SK-N-SH treated with all-trans-retinoic acid at 6 μM for 48 hours (cell line): ENCODE data around the gene MRPL36.

Experiments
- ATAC-seq: fragments of 200-7000 bp; cut with Tn5 transposase; 3 replicates; pipeline ENCODE4 v1.9.1; 2020; ENCODE audit warnings: mild to moderate bottlenecking, moderate library complexity
- ARNTL ChIP-seq: fragments of 450-650 bp; formaldehyde crosslinking; IDR thresholded peaks from 2 replicates; pipeline ENCODE4 v1.5.0; 2020; ENCODE audit warnings: low read depth, mild to moderate bottlenecking, moderate library complexity, borderline replicate concordance
- BACH2 ChIP-seq: fragments of 250-450 bp; sonication (Bioruptor Pico); IDR thresholded peaks from 2 replicates; pipeline ENCODE4 v1.9.0; 2021; ENCODE audit warnings: mild to moderate bottlenecking, borderline replicate concordance
- CSDC2 ChIP-seq: fragments of 250-450 bp; sonication (Bioruptor Pico); IDR thresholded peaks from 2 replicates; pipeline ENCODE4 v1.5.0; 2020; ENCODE audit warnings: mild to moderate bottlenecking, moderate library complexity
- CSRNP3 ChIP-seq: fragments of 250-450 bp; sonication (Bioruptor Pico); IDR thresholded peaks from 2 replicates; pipeline ENCODE4 v1.5.1; 2021; ENCODE audit warnings: mild to moderate bottlenecking, moderate library complexity
- ESRRG ChIP-seq: fragments of 250-450 bp; sonication (Bioruptor Pico); IDR thresholded peaks from 2 replicates; pipeline ENCODE4 v1.6.1; 2021; ENCODE audit warnings: mild to moderate bottlenecking
- GLIS3 ChIP-seq: fragments of 250-450 bp; sonication (Bioruptor Pico); IDR thresholded peaks from 2 replicates; pipeline ENCODE4 v1.5.0; 2020; ENCODE audit warnings: mild to moderate bottlenecking, moderate library complexity
- ISL1 ChIP-seq: fragments of 250-450 bp; sonication (Bioruptor Pico); IDR thresholded peaks from 2 replicates; pipeline ENCODE4 v2.1.2; 2022; ENCODE audit warnings: mild to moderate bottlenecking, moderate library complexity
- OSR1 ChIP-seq: fragments of 250-450 bp; sonication (Bioruptor Pico); IDR thresholded peaks from 2 replicates; pipeline ENCODE4 v1.8.0; 2022; ENCODE audit warnings: moderate library complexity, mild to moderate bottlenecking, inconsistent platforms
- PATZ1 ChIP-seq: fragments of 250-450 bp; sonication (Bioruptor Pico); IDR thresholded peaks from 2 replicates; pipeline ENCODE4 v1.8.0; 2020; ENCODE audit warnings: mild to moderate bottlenecking, moderate library complexity, borderline replicate concordance
- POU6F1 ChIP-seq: fragments of 250-450 bp; sonication (Bioruptor Pico); IDR thresholded peaks from 2 replicates; pipeline ENCODE4 v1.8.0; 2021; ENCODE audit warnings: low read depth, mild to moderate bottlenecking, moderate library complexity, borderline replicate concordance
- PPARA ChIP-seq: fragments of 250-450 bp; sonication (Bioruptor Pico); IDR thresholded peaks from 2 replicates; pipeline ENCODE4 v1.5.0; 2020; ENCODE audit warnings: mild to moderate bottlenecking, borderline replicate concordance
- RARB ChIP-seq: fragments of 250-450 bp; sonication (Bioruptor Pico); IDR thresholded peaks from 2 replicates; pipeline ENCODE4 v1.8.0; 2021; ENCODE audit warnings: mild to moderate bottlenecking, moderate library complexity
- SNAI2 ChIP-seq: fragments of 250-450 bp; sonication (Bioruptor Pico); IDR thresholded peaks from 2 replicates; pipeline ENCODE4 v1.5.0; 2020; ENCODE audit warnings: mild to moderate bottlenecking, moderate library complexity
- TOX ChIP-seq: fragments of 250-450 bp; sonication (Bioruptor Pico); IDR thresholded peaks from 2 replicates; pipeline ENCODE4 v1.8.0; 2021; ENCODE audit warnings: mild to moderate bottlenecking, moderate library complexity, borderline replicate concordance
- ZFP3 ChIP-seq: fragments of 250-450 bp; sonication (Bioruptor Pico); IDR thresholded peaks from 2 replicates; pipeline ENCODE4 v1.5.0; 2020; ENCODE audit warnings: mild to moderate bottlenecking, moderate library complexity
- ZFP30 ChIP-seq: fragments of 450-650 bp; formaldehyde crosslinking; IDR thresholded peaks from 2 replicates; pipeline ENCODE4 v1.5.0; 2022; ENCODE audit warnings: mild to moderate bottlenecking, moderate library complexity
- ZNF565 ChIP-seq: fragments of 450-650 bp; formaldehyde crosslinking; conservative IDR thresholded peaks from 2 replicates; pipeline ENCODE4 v1.5.0; 2020; ENCODE audit warnings: low read depth, mild to moderate bottlenecking, moderate library complexity
- ZNF70 ChIP-seq: fragments of 450-650 bp; formaldehyde crosslinking; IDR thresholded peaks from 2 replicates; pipeline ENCODE4 v1.5.0; 2020; ENCODE audit warnings: mild to moderate bottlenecking, moderate library complexity
- ZNF8 ChIP-seq: fragments of 450-650 bp; formaldehyde crosslinking; IDR thresholded peaks from 2 replicates; pipeline ENCODE4 v1.5.0; 2020; ENCODE audit warnings: mild to moderate bottlenecking, moderate library complexity
- TF ChIP-seq, protein P1 (sequence below): fragments of 250-450 bp; sonication (Bioruptor Pico); IDR thresholded peaks from 2 replicates; pipeline ENCODE4 v1.5.0; 2020; ENCODE audit warnings: mild to moderate bottlenecking, moderate library complexity

Gene MRPL36

GRCh38 chr5:1791176-1791575, 8.5 kb downstream of the MRPL36 start:
- TF ChIP-seq POU6F1 (CRISPR knock-in tag) (no peak), CSRNP3 (no peak), ZNF565 (CRISPR knock-in tag) (no peak), ZNF70 (CRISPR knock-in tag) (no peak), ZNF8 (CRISPR knock-in tag) (no peak), OSR1 (CRISPR knock-in tag) (no peak), ARNTL (no peak), GLIS3 (CRISPR knock-in tag) (no peak), RARB (no peak)
- TF ChIP-seq, all 23 proteins: peak for 0
- ATAC-seq: no peak

DNA sequence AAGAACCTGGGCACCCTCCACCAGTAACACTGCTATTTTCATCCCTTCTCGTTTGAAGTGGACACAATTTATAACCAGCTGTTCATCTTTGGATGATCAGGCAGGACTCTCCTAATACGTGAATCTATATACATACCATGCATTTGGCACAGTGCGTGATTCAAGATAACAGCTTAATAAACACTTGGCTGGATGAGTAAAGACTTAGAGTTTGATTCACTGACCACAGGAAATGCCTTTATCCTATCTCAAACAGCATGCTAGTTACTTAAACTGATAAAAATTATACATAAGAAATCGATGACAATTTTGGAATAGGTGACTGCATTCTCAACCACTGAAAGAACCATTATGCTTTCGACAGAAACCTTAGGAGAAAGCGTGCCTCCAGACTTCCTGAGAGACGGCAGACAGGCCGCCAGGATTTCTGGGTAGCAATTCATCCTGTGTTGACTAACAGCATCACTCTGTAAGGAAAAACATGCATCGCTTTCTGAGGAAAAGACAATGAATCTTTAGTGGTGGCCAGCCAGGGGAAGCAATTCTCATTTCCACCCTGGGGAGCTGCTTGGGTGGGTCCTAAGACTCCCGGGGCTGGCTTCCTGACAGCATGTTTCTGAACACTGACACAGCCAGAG, 9.7 kb downstream of the MRPL36 start:
- TF ChIP-seq ZFP3: no peak
- TF ChIP-seq, protein P1, sequence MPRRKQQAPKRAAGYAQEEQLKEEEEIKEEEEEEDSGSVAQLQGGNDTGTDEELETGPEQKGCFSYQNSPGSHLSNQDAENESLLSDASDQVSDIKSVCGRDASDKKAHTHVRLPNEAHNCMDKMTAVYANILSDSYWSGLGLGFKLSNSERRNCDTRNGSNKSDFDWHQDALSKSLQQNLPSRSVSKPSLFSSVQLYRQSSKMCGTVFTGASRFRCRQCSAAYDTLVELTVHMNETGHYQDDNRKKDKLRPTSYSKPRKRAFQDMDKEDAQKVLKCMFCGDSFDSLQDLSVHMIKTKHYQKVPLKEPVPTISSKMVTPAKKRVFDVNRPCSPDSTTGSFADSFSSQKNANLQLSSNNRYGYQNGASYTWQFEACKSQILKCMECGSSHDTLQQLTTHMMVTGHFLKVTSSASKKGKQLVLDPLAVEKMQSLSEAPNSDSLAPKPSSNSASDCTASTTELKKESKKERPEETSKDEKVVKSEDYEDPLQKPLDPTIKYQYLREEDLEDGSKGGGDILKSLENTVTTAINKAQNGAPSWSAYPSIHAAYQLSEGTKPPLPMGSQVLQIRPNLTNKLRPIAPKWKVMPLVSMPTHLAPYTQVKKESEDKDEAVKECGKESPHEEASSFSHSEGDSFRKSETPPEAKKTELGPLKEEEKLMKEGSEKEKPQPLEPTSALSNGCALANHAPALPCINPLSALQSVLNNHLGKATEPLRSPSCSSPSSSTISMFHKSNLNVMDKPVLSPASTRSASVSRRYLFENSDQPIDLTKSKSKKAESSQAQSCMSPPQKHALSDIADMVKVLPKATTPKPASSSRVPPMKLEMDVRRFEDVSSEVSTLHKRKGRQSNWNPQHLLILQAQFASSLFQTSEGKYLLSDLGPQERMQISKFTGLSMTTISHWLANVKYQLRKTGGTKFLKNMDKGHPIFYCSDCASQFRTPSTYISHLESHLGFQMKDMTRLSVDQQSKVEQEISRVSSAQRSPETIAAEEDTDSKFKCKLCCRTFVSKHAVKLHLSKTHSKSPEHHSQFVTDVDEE (CRISPR knock-in tag): no peak
- no peak for TF ChIP-seq TOX (CRISPR knock-in tag)
- TF ChIP-seq CSRNP3: no peak
- TF ChIP-seq ZNF70 (CRISPR knock-in tag): no peak
- no peak for TF ChIP-seq ISL1 (CRISPR knock-in tag)
- no peak for TF ChIP-seq GLIS3 (CRISPR knock-in tag)
- TF ChIP-seq ZNF565 (CRISPR knock-in tag): no peak
- no peak for TF ChIP-seq ZNF8 (CRISPR knock-in tag)
- TF ChIP-seq ARNTL: no peak
- TF ChIP-seq RARB: no peak
- TF ChIP-seq BACH2 (CRISPR knock-in tag): no peak
- TF ChIP-seq CSDC2: no peak
- no peak for TF ChIP-seq ZFP30
- no peak for TF ChIP-seq POU6F1 (CRISPR knock-in tag)
- TF ChIP-seq ESRRG (CRISPR knock-in tag): no peak
- TF ChIP-seq PPARA (CRISPR knock-in tag): no peak
- TF ChIP-seq PATZ1 (CRISPR knock-in tag): no peak
- TF ChIP-seq SNAI2 (CRISPR knock-in tag): no peak
- TF ChIP-seq, all 23 proteins: peak for 0
- peak; percentile 49 for ATAC-seq

- ATAC-seq: peak; percentile 81
Observed at GRCh38 chr5:1789438-1789833, 10.2 kb downstream of the MRPL36 start.
